ENCODE results near the gene HOXD4.

GRCh38 chr2:176117823-176118371 lies 33.5 kb upstream of the HOXD4 start:
- TF ChIP-seq CTCF (IDR thresholded peaks at IDR 0.05) = no peak
- no peak for TF ChIP-seq POLR2AphosphoS5 (IDR thresholded peaks at IDR 0.05; ENCODE audit: low read depth, low read length)
- TF ChIP-seq REST (IDR thresholded peaks at IDR 0.05; ENCODE audit: insufficient read depth in 1 of 2, low read depth in 2 of 2, low read length in 1 of 2) = no peak
- no peak for TF ChIP-seq SIN3A (IDR thresholded peaks at IDR 0.05; ENCODE audit: borderline replicate concordance, insufficient read depth, low read depth, low read length)
